Measurements from ENCODE around the gene MAFB. TPM values are rescaled to one million over a fixed set of nuclear protein-coding genes. Genes with fewer than 3 reads are reported as not detected.

The MAFB gene
- total RNA-seq, 4 donors from 2014 or later, result 58.3 to 93.6 (median 88.7) TPM

DNA sequence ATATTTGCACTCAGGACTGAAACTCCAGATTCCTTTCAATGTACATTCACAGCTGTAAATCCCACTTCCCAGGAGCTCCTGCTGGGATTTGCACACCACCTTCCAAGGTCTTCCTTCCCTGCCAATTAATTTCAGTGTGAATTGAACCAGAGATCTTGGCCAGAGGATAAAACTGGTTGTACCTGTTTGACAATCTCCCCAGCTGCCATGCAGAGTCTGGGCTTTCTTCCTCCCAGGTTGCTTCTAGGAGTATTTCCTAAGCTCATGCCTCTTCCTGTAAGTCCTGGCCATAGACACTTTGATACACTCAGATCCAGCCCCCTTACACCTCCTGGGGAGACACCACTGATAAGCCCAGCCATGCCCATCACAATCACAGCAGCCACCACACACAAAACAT lies 15.6 kb downstream of the MAFB start:
- Histone ChIP-seq H3K27ac (no peak overlapping the region), H3K9me3 (no peaks in the 10 kb centered on the region), H3K4me3 (no peak overlapping the region), H3K4me1 (peaks cover 0 to 8% (median 0%) of the 10 kb centered on the region in 4 donors), H3K36me3 (no peaks in the 10 kb centered on the region), H3K27me3 (no peaks in the 10 kb centered on the region)
- TF ChIP-seq EP300 (IDR thresholded peaks at IDR 0.05), result no peak
- no peak for TF ChIP-seq POLR2A (IDR thresholded peaks at IDR 0.05)
- TF ChIP-seq, protein P1, sequence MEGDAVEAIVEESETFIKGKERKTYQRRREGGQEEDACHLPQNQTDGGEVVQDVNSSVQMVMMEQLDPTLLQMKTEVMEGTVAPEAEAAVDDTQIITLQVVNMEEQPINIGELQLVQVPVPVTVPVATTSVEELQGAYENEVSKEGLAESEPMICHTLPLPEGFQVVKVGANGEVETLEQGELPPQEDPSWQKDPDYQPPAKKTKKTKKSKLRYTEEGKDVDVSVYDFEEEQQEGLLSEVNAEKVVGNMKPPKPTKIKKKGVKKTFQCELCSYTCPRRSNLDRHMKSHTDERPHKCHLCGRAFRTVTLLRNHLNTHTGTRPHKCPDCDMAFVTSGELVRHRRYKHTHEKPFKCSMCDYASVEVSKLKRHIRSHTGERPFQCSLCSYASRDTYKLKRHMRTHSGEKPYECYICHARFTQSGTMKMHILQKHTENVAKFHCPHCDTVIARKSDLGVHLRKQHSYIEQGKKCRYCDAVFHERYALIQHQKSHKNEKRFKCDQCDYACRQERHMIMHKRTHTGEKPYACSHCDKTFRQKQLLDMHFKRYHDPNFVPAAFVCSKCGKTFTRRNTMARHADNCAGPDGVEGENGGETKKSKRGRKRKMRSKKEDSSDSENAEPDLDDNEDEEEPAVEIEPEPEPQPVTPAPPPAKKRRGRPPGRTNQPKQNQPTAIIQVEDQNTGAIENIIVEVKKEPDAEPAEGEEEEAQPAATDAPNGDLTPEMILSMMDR (IDR thresholded peaks at IDR 0.05), result no peak
- no peak for DNase-seq (ENCODE audit: low spot score in 2 of 2)

DNA sequence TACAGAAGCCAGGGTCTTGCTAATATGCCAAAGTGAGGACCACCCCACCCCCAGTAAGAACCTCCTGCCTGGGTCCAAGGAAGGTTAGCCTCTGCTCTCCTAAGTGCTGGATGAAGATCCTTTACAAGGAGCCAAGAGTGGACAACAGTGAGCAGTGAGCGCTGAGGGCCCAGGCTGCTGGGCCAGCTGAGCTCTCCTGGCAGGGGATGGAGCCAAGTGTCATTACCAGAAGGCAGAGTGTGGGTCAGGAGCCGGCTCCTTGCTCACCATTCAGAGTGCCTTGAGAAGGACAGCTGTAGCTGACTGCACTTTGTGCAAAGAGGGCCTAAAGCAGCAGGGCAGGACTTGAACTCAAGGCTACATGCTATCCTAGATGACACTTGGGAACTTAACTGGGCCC lies 16.9 kb downstream of the MAFB start:
- Histone ChIP-seq H3K4me3 (no peak overlapping the region), H3K27ac (no peak overlapping the region), H3K9me3 (no peaks in the 10 kb centered on the region), H3K27me3 (no peaks in the 10 kb centered on the region), H3K36me3 (no peaks in the 10 kb centered on the region), H3K4me1 (peaks cover 0 to 8% (median 0%) of the 10 kb centered on the region in 4 donors)
- DNase-seq (ENCODE audit: low spot score in 2 of 2), result no peak
- TF ChIP-seq POLR2A (IDR thresholded peaks at IDR 0.05) (no peak), EP300 (IDR thresholded peaks at IDR 0.05) (no peak)
- TF ChIP-seq, protein P1 (IDR thresholded peaks at IDR 0.05), result no peak
- WGBS, 2 donors, result 86 to 92% methylated on average over 2 of the region's 2 CpGs

DNA sequence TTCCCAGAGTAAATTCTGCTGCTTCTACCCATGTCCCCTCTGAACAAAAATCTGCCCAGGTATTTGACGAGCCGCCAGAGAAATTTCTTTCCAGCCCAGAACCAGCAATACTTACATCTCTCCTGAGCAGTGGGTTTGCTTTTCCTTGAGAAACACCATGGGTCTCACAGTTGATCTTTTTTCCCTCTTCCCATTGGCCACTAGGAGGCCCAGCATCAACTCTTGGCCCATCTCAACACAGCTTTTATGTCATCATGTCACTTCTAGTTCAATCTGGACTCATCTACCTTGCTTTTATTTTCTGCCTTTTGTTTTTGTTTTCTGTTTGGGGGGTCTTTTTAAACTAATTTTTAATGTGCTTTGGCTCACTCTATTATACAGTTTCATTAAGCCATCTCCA lies 18.8 kb downstream of the MAFB start:
- H3K27me3 ChIP-seq, result no peaks in the 10 kb centered on the region
- TF ChIP-seq EP300 (IDR thresholded peaks at IDR 0.05) (no peak), POLR2A (IDR thresholded peaks at IDR 0.05) (no peak)
- TF ChIP-seq, protein P1 (IDR thresholded peaks at IDR 0.05), result no peak
- no peaks in the 10 kb centered on the region for H3K4me1 ChIP-seq
- no peak for DNase-seq (ENCODE audit: low spot score in 2 of 2)
- H3K4me3 ChIP-seq, result no peak overlapping the region
- no peaks in the 10 kb centered on the region for H3K36me3 ChIP-seq
- no peak overlapping the region for H3K27ac ChIP-seq
- WGBS, 2 donors, result 98 to 100% methylated on average over 2 of the region's 2 CpGs
- H3K9me3 ChIP-seq, result no peaks in the 10 kb centered on the region

DNA sequence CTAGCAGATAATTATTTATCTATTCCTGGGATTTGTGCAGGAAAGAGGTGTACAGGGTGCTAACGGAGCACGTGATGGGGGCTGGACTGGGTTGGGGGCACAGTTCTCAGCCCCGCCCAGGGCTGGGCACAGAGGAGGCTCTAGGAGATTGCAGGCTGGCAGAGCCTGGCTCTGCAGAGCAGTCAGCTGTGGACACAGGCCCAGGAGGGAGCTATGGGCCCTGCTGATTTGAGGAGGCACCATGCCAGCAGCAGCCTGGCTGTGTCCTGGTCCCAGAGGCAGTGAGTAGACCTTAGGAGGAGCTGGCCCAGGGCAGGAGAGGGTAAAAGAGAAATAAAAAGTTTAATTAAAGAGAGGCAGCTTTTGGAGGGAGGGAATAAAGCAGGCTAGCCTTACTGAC lies 19.3 kb downstream of the MAFB start:
- no peak for TF ChIP-seq EP300 (IDR thresholded peaks at IDR 0.05)
- TF ChIP-seq, protein P1 (IDR thresholded peaks at IDR 0.05), result no peak
- TF ChIP-seq POLR2A (IDR thresholded peaks at IDR 0.05), result no peak
- no peaks in the 10 kb centered on the region for H3K4me1 ChIP-seq
- H3K27ac ChIP-seq, result no peak overlapping the region
- WGBS, 2 donors, result 87 to 94% methylated on average over 3 of the region's 3 CpGs
- no peak for DNase-seq (ENCODE audit: low spot score in 2 of 2)
- no peaks in the 10 kb centered on the region for H3K36me3 ChIP-seq
- no peak overlapping the region for H3K4me3 ChIP-seq
- H3K9me3 ChIP-seq, result no peaks in the 10 kb centered on the region
- no peaks in the 10 kb centered on the region for H3K27me3 ChIP-seq

DNA sequence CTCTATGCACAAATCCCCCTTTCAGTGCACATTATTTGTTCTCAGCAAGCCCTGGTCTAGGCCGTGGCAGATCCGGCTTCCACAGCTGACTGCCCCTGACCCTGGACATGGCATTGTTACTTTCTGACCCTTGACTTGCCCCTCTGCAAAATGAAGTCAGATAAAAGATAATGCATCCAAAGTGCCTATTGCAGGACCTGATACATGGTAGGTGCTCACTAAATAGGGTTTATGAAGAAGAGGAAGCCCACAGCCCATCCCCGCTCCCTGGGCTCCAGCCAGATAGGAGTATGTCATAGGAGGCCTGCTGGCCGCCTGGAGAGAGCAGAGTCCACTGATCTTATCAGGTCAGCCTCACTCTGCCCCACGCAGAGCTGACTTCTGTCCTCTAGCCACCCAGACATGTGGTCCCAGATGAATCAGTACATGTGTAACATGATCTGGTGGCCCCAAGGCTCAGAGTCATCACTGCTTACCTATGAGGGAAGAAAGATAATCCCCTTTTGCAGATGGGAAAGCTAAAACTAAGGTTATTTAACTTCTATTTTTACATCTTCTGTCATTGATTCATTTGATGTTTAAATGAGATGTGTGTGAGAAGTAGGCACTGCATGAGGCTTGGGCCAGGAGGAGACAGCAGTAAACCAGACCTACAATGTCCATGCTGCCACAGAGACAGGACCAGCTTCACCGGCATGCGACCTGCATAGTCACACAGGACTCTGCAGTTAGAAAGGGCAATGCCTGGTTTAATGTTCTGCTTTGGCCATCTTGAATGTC lies 20.4 kb downstream of the MAFB start:
- Histone ChIP-seq H3K4me3 (no peak overlapping the region), H3K27ac (no peak overlapping the region)
- 71 to 72% methylated on average over 7 of the region's 7 CpGs for WGBS, 2 donors

More for the DNA sequence above, 20.4 kb downstream of the MAFB start:
- no peaks in the 10 kb centered on the region for H3K27me3 ChIP-seq
- H3K36me3 ChIP-seq, result no peaks in the 10 kb centered on the region
- H3K4me1 ChIP-seq, result no peaks in the 10 kb centered on the region
- no peaks in the 10 kb centered on the region for H3K9me3 ChIP-seq
- no peak for TF ChIP-seq EP300 (IDR thresholded peaks at IDR 0.05)
- TF ChIP-seq, protein P1 (IDR thresholded peaks at IDR 0.05), result no peak
- no peak for TF ChIP-seq POLR2A (IDR thresholded peaks at IDR 0.05)
- DNase-seq (ENCODE audit: low spot score in 2 of 2), result no peak
